Measurements from ENCODE around the gene KLRC3.
"Not testable (repeated sequence)": the region's sequence is repeated elsewhere in the genome, so short reads cannot be mapped to it uniquely, and the experiment has no call there.

The KLRC3 gene

GRCh38 chr12:10368206-10369171 lies 51.9 kb downstream of the KLRC3 start:
- no peak for DNase-seq

- DNase-seq, result not testable (repeated sequence)
Measured at GRCh38 chr12:10367714-10368113, 52.7 kb downstream of the KLRC3 start.

- no peak for DNase-seq
Measured at GRCh38 chr12:10366875-10367274, 53.5 kb downstream of the KLRC3 start.

GRCh38 chr12:10365696-10366405 lies 54.5 kb downstream of the KLRC3 start:
- DNase-seq, result no peak

GRCh38 chr12:10364815-10365622 lies 55.4 kb downstream of the KLRC3 start:
- DNase-seq, result peak in 4 of 5 donors; percentile 33 to 70 (median 42)

- peak in 2 of 5 donors; percentile 15 to 20 for DNase-seq
Measured at GRCh38 chr12:10363914-10364814, 56.2 kb downstream of the KLRC3 start.

GRCh38 chr12:10363658-10363913 lies 56.8 kb downstream of the KLRC3 start:
- DNase-seq, result no peak

- no peak for DNase-seq
Measured at GRCh38 chr12:10362828-10363657, 57.4 kb downstream of the KLRC3 start.

- no peak for DNase-seq
Measured at GRCh38 chr12:10362325-10362724, 58.1 kb downstream of the KLRC3 start.
